NT2/D1 (cell line): Measurements from ENCODE around the gene TPCN1.
A peak's percentile ranks its signal among the peaks of the same experiment; 100 is the strongest.

Source experiments
- DNase-seq: peaks from one replicate; pipeline ENCODE4 v3.0.0-alpha.2; 2011; ENCODE audit warnings: low read depth, low spot score
- H3K27me3 ChIP-seq: 2 replicates; pipeline ENCODE4 v1.6.0; 2011; ENCODE audit warnings: mild to moderate bottlenecking; ENCODE audit not compliant: insufficient read length, insufficient read depth
- H3K36me3 ChIP-seq: 2 replicates; pipeline ENCODE4 v1.6.1; 2011; ENCODE audit warnings: mild to moderate bottlenecking, low read length, mixed read lengths; ENCODE audit not compliant: insufficient read depth, insufficient read length
- H3K4me1 ChIP-seq: 2 replicates; pipeline ENCODE4 v1.5.1; 2011; ENCODE audit not compliant: insufficient read depth, insufficient read length
- H3K4me3 ChIP-seq: 2 replicates; pipeline ENCODE4 v1.5.1; 2011; ENCODE audit warnings: low read depth; ENCODE audit not compliant: insufficient read length
- H3K9ac ChIP-seq: 2 replicates; pipeline ENCODE4 v1.6.0; 2011; ENCODE audit warnings: low read depth; ENCODE audit not compliant: insufficient read length
- H3K9me3 ChIP-seq: 2 replicates; pipeline ENCODE4 v1.5.1; 2011; ENCODE audit warnings: mild to moderate bottlenecking, low read length; ENCODE audit not compliant: insufficient read depth
- SUZ12 ChIP-seq: IDR thresholded peaks from 2 replicates; pipeline ENCODE4 v1.6.1; 2011; ENCODE audit not compliant: insufficient read length, insufficient read depth; ENCODE audit errors: extremely low read depth
- YY1 ChIP-seq: IDR thresholded peaks from 2 replicates; pipeline ENCODE4 v1.6.1; 2011; ENCODE audit not compliant: insufficient read length, insufficient read depth
- ZNF274 ChIP-seq: IDR thresholded peaks from 2 replicates; pipeline ENCODE4 v1.6.1; 2011; ENCODE audit warnings: mild to moderate bottlenecking, low read depth, low read length

The TPCN1 gene

DNA sequence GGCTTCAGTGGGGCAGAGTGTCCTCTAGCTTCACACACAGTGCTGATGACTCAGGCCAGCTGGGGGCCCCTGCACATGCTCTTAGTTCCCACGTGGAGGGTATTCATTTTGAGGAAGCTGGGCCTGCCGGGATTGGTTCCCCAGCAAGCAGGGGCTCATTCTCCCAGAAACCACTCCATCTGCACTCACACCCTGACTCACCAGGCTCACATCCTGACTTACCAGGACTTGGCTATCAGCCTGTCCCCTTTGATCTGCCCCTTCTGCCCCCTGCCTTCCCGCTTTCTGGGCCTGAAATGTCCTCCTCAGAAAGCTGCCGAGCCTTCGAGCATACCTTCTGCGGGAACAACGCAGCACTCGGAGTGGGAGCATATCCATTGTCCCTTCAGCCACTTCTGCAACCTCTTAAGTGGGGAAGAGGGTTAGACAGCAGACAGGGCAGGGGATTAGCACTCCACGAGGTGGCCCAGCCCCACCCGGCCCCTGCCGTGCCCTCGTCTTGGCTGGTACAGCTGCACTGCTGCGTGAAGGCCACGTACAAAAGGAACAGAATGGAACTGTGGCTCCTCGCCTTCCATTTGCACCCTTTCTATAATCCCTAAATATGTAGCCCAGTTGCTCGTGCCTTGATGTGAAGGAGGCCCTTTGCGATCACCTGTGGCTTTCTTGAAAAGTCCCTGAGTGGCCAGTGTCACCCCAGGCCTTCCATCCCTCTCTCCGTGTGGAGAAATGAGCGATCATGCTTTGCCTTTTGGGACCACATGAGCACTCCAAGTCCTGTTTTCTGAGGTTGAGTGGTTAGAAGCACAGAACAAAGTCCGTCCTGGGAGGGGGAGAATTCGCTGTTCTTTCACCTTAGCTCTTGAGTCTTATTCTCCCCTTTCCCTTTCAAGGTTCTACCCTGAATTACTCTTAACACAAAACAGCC, 26.1 kb downstream of the TPCN1 start:
- H3K4me1 ChIP-seq: peaks cover 9% of the 10 kb centered on the region
- peaks cover 70% of the 10 kb centered on the region for H3K36me3 ChIP-seq
- no peak for TF ChIP-seq ZNF274
- TF ChIP-seq YY1: no peak
- no peak for TF ChIP-seq SUZ12
- H3K4me3 ChIP-seq: no peak overlapping the region
- no peaks in the 10 kb centered on the region for H3K9me3 ChIP-seq
- no peaks in the 10 kb centered on the region for H3K27me3 ChIP-seq
- DNase-seq: no peak
- H3K9ac ChIP-seq: peak overlapping the region; percentile 28

DNA sequence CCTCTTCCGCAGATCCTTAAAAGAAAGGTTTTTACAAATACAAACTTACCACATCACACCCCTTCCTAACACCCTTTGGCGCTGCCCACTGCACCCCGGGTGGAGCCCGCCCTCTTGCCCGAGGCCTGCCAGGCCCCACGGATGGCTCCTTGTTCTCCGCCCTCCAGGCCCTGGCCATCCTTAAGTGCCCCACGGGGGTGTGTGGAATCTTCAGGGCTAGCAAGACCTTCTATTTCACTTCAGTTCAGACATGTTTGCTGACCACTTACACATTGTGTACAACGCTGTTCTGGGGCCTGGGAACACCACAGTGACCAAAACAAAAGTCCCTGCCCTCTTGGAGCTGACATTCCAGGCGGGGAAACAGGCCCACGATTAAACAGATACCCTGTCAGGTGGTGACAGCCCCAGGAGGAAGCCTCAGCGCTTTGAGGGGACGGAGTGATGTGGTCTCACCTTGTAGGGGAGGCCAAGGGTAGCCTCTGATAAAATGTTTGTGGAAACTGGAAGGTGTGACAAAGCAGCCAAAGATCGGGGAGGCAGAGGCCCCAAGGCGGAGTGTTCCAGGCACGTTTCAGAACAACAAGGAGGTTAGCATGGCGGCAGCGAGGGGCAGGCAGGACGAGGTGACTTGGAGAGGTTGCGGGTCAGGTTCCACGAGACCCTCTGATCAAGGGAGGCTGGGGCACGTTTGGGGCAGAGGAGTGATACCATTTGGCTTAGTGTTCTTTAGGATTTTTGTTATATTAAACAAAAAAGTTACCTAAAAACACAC, 27.0 kb downstream of the TPCN1 start:
- DNase-seq: no peak
- Histone ChIP-seq H3K4me3 (no peak overlapping the region), H3K9me3 (no peaks in the 10 kb centered on the region), H3K36me3 (peaks cover 68% of the 10 kb centered on the region), H3K27me3 (no peaks in the 10 kb centered on the region), H3K4me1 (peaks cover 9% of the 10 kb centered on the region), H3K9ac (no peak overlapping the region)
- TF ChIP-seq ZNF274 (no peak), YY1 (no peak), SUZ12 (no peak)

GRCh38 chr12:113248842-113249435, 27.7 kb downstream of the TPCN1 start:
- Histone ChIP-seq H3K4me1 (peaks cover 9% of the 10 kb centered on the region), H3K4me3 (no peak overlapping the region), H3K27me3 (no peaks in the 10 kb centered on the region), H3K9me3 (no peaks in the 10 kb centered on the region), H3K9ac (no peak overlapping the region), H3K36me3 (peaks cover 71% of the 10 kb centered on the region)
- DNase-seq: no peak
- no peak for TF ChIP-seq SUZ12

DNA sequence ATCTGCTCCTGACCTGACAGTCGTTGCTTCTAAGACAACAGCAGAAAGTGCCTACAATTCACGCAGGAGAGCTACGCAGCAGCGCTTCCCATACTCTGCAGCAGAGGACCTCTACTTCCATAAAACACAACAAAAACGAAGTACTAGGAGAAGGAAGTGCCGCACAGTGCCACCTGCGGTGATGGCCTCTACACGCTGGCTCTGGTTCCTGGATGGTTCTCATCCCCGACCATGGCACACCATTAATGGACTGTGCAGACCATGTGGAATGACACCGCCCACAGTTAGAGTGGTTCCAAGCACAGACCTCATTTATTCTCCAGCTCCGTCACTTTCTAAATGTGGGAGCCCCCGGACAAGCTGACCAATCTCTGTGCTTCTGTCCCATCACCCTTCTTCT, 28.3 kb downstream of the TPCN1 start:
- Histone ChIP-seq H3K9ac (no peak overlapping the region), H3K4me3 (no peak overlapping the region), H3K36me3 (peaks cover 67% of the 10 kb centered on the region), H3K9me3 (no peaks in the 10 kb centered on the region), H3K27me3 (no peaks in the 10 kb centered on the region), H3K4me1 (peaks cover 9% of the 10 kb centered on the region)
- TF ChIP-seq ZNF274 (no peak), YY1 (no peak), SUZ12 (no peak)
- no peak for DNase-seq

- no peak for TF ChIP-seq ZNF274
- no peak for TF ChIP-seq SUZ12
- TF ChIP-seq YY1: no peak
- peaks cover 9% of the 10 kb centered on the region for H3K4me1 ChIP-seq
- H3K9me3 ChIP-seq: no peaks in the 10 kb centered on the region
- peaks cover 64% of the 10 kb centered on the region for H3K36me3 ChIP-seq
- DNase-seq: no peak
- no peak overlapping the region for H3K4me3 ChIP-seq
- H3K9ac ChIP-seq: no peak overlapping the region
- H3K27me3 ChIP-seq: no peaks in the 10 kb centered on the region
These were observed 28.8 kb downstream of the TPCN1 start for GRCh38 chr12:113250045-113250444.

DNA sequence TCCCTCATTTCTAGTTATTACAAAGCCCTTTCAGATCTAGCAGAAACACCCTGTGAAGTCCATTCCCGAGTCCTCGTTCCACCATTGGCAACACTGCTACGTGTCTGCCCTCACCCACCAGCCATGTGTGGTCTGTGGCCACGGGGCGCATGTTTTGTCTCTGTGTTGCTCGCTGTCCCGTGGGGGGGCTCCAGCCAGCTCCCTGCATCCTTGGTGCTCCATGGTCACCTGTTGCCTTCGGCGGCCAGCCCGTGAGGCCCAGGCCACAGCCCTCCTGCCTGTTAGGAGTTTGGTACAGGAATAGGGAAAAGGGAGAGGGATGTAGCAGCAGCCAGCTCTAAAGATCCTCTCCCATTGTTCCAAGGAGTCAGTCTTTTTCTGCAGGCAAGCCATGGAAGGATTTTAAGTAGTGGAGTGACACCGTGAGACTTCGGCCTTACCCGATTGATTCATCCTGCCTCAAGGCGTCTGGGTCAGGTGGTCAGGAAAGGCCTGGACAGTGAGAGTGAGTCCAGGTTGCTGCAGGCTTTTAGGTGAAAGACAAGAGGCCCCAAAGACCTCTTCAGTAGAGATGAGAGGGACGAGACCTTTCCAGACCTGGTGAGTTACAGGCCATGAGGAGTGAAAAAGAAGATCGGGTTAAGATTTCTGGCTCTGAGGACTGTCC, 30.3 kb downstream of the TPCN1 start:
- peaks cover 55% of the 10 kb centered on the region for H3K36me3 ChIP-seq
- DNase-seq: no peak

DNA sequence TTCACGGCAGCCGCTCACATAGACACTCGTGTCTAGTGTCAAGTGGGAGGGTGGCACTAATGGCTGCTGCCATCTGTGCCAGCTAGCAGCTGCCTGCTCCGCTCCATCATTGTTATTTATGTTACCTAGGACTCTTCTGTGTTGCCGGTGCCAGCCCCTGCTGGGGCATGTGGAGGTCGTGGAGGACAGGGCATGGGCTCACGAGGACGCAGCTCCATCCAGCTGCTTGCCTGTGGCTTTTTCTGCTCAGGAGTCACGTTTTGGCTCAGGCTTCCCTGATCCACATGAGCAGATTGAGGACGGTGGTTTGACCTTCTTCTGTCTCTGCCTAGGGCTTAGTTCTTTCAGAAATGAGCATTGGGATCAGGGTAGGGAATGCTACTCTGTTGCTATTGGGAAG, 31.2 kb downstream of the TPCN1 start:
- no peak overlapping the region for H3K4me3 ChIP-seq
- H3K4me1 ChIP-seq: no peaks in the 10 kb centered on the region
- H3K27me3 ChIP-seq: no peaks in the 10 kb centered on the region
- no peak for DNase-seq
- H3K36me3 ChIP-seq: peaks cover 46% of the 10 kb centered on the region
- no peak overlapping the region for H3K9ac ChIP-seq
- no peaks in the 10 kb centered on the region for H3K9me3 ChIP-seq
- TF ChIP-seq ZNF274 (no peak), SUZ12 (no peak), YY1 (no peak)

More for the DNA sequence above, 30.3 kb downstream of the TPCN1 start:
- H3K4me1 ChIP-seq: peaks cover 9% of the 10 kb centered on the region
- peak overlapping the region; percentile 5 for H3K9ac ChIP-seq
- no peak for TF ChIP-seq YY1
- no peak for TF ChIP-seq SUZ12
- TF ChIP-seq ZNF274: no peak
- H3K4me3 ChIP-seq: no peak overlapping the region
- no peaks in the 10 kb centered on the region for H3K27me3 ChIP-seq
- H3K9me3 ChIP-seq: no peaks in the 10 kb centered on the region
